Osteocyte (in vitro differentiated cells): ENCODE results near the gene GNPNAT1. TPM values are rescaled to one million over a fixed set of nuclear protein-coding genes. Genes with fewer than 3 reads are reported as not detected.
"Not testable (repeated sequence)": the region's sequence is repeated elsewhere in the genome, so short reads cannot be mapped to it uniquely, and the experiment has no call there.

Experiments used
- DNase-seq: peaks from one replicate; pipeline ENCODE4 v3.0.0; 2021; ENCODE audit warnings: mixed read lengths; ENCODE audit not compliant: unreplicated experiment; ENCODE audit errors: extremely low spot score
- H3K27ac Mint-ChIP-seq: one replicate; pipeline ENCODE4 v1.8.0; 2021; ENCODE audit warnings: mild to moderate bottlenecking, mixed read lengths; ENCODE audit not compliant: unreplicated experiment
- H3K27me3 Mint-ChIP-seq: one replicate; pipeline ENCODE4 v1.8.0; 2021; ENCODE audit warnings: mixed read lengths; ENCODE audit not compliant: unreplicated experiment
- H3K36me3 Mint-ChIP-seq: one replicate; pipeline ENCODE4 v1.8.0; 2021; ENCODE audit warnings: mixed read lengths; ENCODE audit not compliant: unreplicated experiment
- H3K4me1 Mint-ChIP-seq: one replicate; pipeline ENCODE4 v1.8.0; 2021; ENCODE audit warnings: mixed read lengths; ENCODE audit not compliant: unreplicated experiment
- H3K4me3 Mint-ChIP-seq: one replicate; pipeline ENCODE4 v1.8.0; 2021; ENCODE audit warnings: mild to moderate bottlenecking, moderate library complexity, mixed read lengths; ENCODE audit not compliant: unreplicated experiment
- H3K9me3 Mint-ChIP-seq: one replicate; pipeline ENCODE4 v1.8.0; 2021; ENCODE audit warnings: mixed read lengths; ENCODE audit not compliant: unreplicated experiment
- CTCF ChIP-seq: fragments of 200-600 bp; sonication (generic); IDR thresholded peaks from 2 replicates; pipeline ENCODE4 v1.5.0; 2021; ENCODE audit warnings: antibody characterized with exemption, mild to moderate bottlenecking, moderate library complexity
- total RNA-seq: library from RNA; stranded (reverse); gene quantifications from 2 replicates; pipeline ENCODE4 v1.2.1, GENCODE V29; 2021

Gene GNPNAT1
- total RNA-seq, 1 donor from 2014 or later, result 26.7 TPM

DNA sequence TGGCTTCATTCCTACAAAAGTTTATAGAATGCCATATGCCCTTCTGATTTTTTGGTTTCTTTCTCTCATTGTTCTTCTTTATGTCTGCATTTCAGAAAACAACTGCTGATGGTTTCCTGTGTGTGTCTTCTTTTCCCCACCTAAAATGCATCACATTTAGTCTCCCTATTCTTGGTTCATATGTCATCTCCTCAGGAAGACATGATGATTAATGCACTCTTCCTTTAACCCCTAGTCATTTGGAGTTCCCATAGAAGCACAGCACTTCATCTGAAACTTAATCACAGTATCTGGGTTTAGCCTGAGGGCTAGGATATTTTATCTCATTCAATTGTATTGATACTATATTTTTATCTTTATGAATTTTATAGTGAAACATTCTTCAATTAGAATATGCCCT, 21.5 kb downstream of the GNPNAT1 start:
- no peaks in the 10 kb centered on the region for H3K9me3 Mint-ChIP-seq
- no peaks in the 10 kb centered on the region for H3K27me3 Mint-ChIP-seq
- no peak for TF ChIP-seq CTCF
- H3K4me1 Mint-ChIP-seq, result peaks cover 2% of the 10 kb centered on the region
- no peak overlapping the region for H3K27ac Mint-ChIP-seq
- no peak overlapping the region for H3K4me3 Mint-ChIP-seq
- H3K36me3 Mint-ChIP-seq, result peaks cover 40% of the 10 kb centered on the region
- no peak for DNase-seq

DNA sequence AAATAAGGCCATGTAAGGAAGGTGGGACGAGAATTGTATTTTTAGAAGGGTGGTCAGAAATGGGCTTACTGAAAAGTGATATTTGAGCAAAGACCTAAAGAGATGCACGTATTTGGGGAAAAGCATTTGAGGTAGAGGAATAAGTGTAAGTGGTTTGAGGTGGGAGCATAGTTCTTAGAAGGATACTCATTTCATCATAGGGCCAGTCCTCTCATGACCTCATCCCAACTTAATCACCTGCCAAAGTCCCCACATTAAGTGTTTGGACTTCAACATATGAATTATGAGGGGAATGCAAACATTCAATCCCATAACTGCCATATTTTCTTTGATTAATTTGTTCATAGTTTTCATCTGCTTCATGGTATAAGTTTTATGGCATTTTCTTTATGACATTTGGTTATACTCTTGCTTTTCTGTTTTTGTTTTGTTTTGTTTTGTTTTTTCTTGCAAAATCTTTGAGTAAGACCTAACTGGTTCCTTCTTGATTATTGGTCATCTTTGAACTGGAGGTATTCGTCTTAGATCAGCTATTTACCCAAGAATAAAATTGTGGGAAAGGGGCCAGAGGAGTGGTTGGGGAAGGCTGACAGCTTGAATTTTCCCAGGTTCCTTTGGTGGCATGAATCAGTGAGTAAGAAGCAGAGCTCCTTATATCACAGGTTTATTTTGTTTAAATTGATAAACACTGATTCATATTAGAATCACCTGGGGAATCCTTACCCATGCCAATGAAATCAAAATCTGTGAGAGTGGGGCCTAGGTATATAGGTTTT, 24.2 kb downstream of the GNPNAT1 start:
- H3K4me3 Mint-ChIP-seq, result no peak overlapping the region
- H3K4me1 Mint-ChIP-seq, result peaks cover 9% of the 10 kb centered on the region
- DNase-seq, result no peak
- peaks cover 39% of the 10 kb centered on the region for H3K36me3 Mint-ChIP-seq
- H3K27me3 Mint-ChIP-seq, result no peaks in the 10 kb centered on the region
- H3K27ac Mint-ChIP-seq, result no peak overlapping the region
- TF ChIP-seq CTCF, result no peak
- H3K9me3 Mint-ChIP-seq, result no peaks in the 10 kb centered on the region

DNA sequence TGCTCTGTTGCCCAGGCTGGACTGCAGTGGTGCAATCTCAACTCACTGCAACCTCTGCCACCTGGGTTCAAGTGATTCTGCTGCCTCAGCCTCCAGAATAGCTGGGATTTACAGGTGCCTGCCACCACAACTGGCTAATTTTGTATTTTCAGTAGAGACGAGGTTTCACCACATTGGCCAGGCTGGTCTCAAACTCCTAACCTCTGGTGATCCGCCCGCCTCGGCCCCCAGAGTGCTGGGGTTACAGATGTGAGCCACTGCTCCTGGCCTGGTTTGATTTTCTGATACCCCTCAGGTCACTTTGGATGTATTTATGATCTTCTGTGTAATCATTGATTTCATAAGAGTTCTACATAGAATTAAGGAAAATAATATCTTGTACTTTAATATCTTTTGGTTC, 28.5 kb downstream of the GNPNAT1 start:
- H3K4me3 Mint-ChIP-seq, DNase-seq, H3K9me3 Mint-ChIP-seq, H3K27me3 Mint-ChIP-seq, H3K27ac Mint-ChIP-seq, H3K4me1 Mint-ChIP-seq: not testable (repeated sequence)
- peaks cover 25% of the 10 kb centered on the region for H3K36me3 Mint-ChIP-seq

DNA sequence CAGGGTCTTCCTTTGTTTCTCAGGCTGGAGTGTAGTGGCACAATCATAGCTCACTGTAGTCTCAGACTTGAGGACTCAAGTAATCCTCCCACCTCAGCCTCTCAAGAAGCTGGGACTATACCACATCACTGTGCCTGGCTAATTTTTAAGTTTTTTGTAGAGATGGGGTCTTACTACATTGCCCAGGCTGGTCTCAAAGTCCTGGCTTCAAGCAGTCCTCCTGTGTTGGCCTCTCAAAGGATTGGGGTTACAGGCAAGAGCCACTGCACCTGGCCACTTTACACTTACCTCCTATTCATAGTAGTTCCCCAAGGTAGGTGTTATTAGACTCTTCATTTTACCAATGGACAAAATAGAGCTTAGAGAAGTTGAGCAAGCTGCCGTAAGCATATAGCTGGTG, 32.3 kb downstream of the GNPNAT1 start:
- peaks cover 6% of the 10 kb centered on the region for H3K4me1 Mint-ChIP-seq
- no peak overlapping the region for H3K27ac Mint-ChIP-seq
- TF ChIP-seq CTCF, result no peak
- H3K4me3 Mint-ChIP-seq, result no peak overlapping the region
- no peaks in the 10 kb centered on the region for H3K27me3 Mint-ChIP-seq
- no peak for DNase-seq
- peaks cover 14% of the 10 kb centered on the region for H3K36me3 Mint-ChIP-seq
- no peaks in the 10 kb centered on the region for H3K9me3 Mint-ChIP-seq

- Mint-ChIP-seq H3K36me3 (peaks cover 5% of the 10 kb centered on the region), H3K27me3 (no peaks in the 10 kb centered on the region), H3K9me3 (no peaks in the 10 kb centered on the region), H3K4me1 (no peaks in the 10 kb centered on the region), H3K4me3 (no peak overlapping the region), H3K27ac (no peak overlapping the region)
- DNase-seq, result no peak
- no peak for TF ChIP-seq CTCF
Measured at GRCh38 chr14:52755607-52756316, 35.6 kb downstream of the GNPNAT1 start.
